Neural cell (in vitro differentiated cells): ENCODE data around the gene FCHSD2. TPM values are rescaled to one million over a fixed set of nuclear protein-coding genes. Genes with fewer than 3 reads are reported as not detected.

Experiments
- H2AFZ ChIP-seq: fragments of 200-600, 300-800 bp; sonication (generic), shearing (Covaris generic); 2 replicates; pipeline ENCODE4 v1.6.0; 2014; ENCODE audit warnings: low read depth, mild to moderate bottlenecking, antibody characterized with exemption, low read length, moderate library complexity
- H3F3A ChIP-seq: fragments of 200-600 bp; shearing (Covaris generic); 2 replicates; pipeline ENCODE4 v1.6.1; 2016; ENCODE audit warnings: mild to moderate bottlenecking, moderate library complexity, mixed read lengths, antibody characterized with exemption, low read length; ENCODE audit not compliant: insufficient read depth, poor library complexity, severe bottlenecking
- H3K27ac ChIP-seq: fragments of 200-600, 300-800 bp; sonication (generic), shearing (Covaris generic); 2 replicates; pipeline ENCODE4 v1.5.1; 2014; ENCODE audit warnings: mild to moderate bottlenecking, low read length, moderate library complexity
- H3K27me3 ChIP-seq: fragments of 300-800, 200-600 bp; sonication (generic), shearing (Covaris generic); 2 replicates; pipeline ENCODE4 v1.6.0; 2014; ENCODE audit warnings: mild to moderate bottlenecking, low read depth, low read length, moderate library complexity; ENCODE audit not compliant: insufficient read depth
- H3K36me3 ChIP-seq: fragments of 300-800, 200-600 bp; sonication (generic), shearing (Covaris generic); 2 replicates; pipeline ENCODE4 v1.5.1; 2014; ENCODE audit warnings: mild to moderate bottlenecking, antibody characterized with exemption, low read length, moderate library complexity; ENCODE audit not compliant: insufficient read depth
- H3K4me2 ChIP-seq: fragments of 300-800, 200-600 bp; sonication (generic), shearing (Covaris generic); 2 replicates; pipeline ENCODE4 v1.6.0; 2014; ENCODE audit warnings: mild to moderate bottlenecking, low read length
- H3K4me3 ChIP-seq: fragments of 300-800, 200-600 bp; sonication (generic), shearing (Covaris generic); 2 replicates; pipeline ENCODE4 v1.5.1; 2014; ENCODE audit warnings: mild to moderate bottlenecking, low read length, moderate library complexity
- H3K79me2 ChIP-seq: fragments of 200-600 bp; shearing (Covaris generic); replicated peaks from 2 replicates; pipeline ENCODE4 v1.6.0; 2014; ENCODE audit warnings: mild to moderate bottlenecking, low read length, moderate library complexity; ENCODE audit not compliant: insufficient read depth
- H3K9ac ChIP-seq: fragments of 300-800, 200-600 bp; sonication (generic), shearing (Covaris generic); 2 replicates; pipeline ENCODE4 v1.6.1; 2016; ENCODE audit warnings: mild to moderate bottlenecking, low read length, mixed read lengths
- H3K9me2 ChIP-seq: fragments of 200-600 bp; shearing (Covaris generic); 2 replicates; pipeline ENCODE4 v1.6.1; 2016; ENCODE audit warnings: mild to moderate bottlenecking, low read length, mixed read lengths; ENCODE audit not compliant: insufficient read depth
- H3K9me3 ChIP-seq: fragments of 200-600, 300-800 bp; sonication (generic), shearing (Covaris generic); 2 replicates; pipeline ENCODE4 v1.6.1; 2016; ENCODE audit warnings: mild to moderate bottlenecking, mixed run types, low read length, moderate library complexity, mixed read lengths
- H4K20me1 ChIP-seq: fragments of 200-600 bp; shearing (Covaris generic); 2 replicates; pipeline ENCODE4 v1.6.1; 2016; ENCODE audit warnings: mild to moderate bottlenecking, mixed run types; ENCODE audit not compliant: insufficient read depth
- CTCF ChIP-seq: fragments of 450-650 bp; IDR thresholded peaks from 2 replicates; pipeline ENCODE4 v1.5.1; 2014; ENCODE audit warnings: antibody characterized with exemption, mild to moderate bottlenecking, moderate library complexity; ENCODE audit not compliant: poor library complexity, severe bottlenecking
- EP300 ChIP-seq: fragments of 450-650 bp; conservative IDR thresholded peaks from 2 replicates; pipeline ENCODE4 v1.6.1; 2014; ENCODE audit warnings: antibody characterized with exemption, mild to moderate bottlenecking, moderate library complexity; ENCODE audit not compliant: poor library complexity, severe bottlenecking
- EZH2 ChIP-seq: fragments of 200-600, 300-800 bp; shearing (Covaris generic), sonication (generic); IDR thresholded peaks from 2 replicates; pipeline ENCODE4 v1.6.1; 2014; ENCODE audit warnings: antibody characterized with exemption, low read length, borderline replicate concordance, mild to moderate bottlenecking; ENCODE audit not compliant: insufficient read depth, poor library complexity, severe bottlenecking
- MXI1 ChIP-seq: fragments of 450-650 bp; conservative IDR thresholded peaks from 2 replicates; pipeline ENCODE4 v1.6.1; 2014; ENCODE audit warnings: antibody characterized with exemption, mild to moderate bottlenecking; ENCODE audit not compliant: poor library complexity, severe bottlenecking
- POLR2AphosphoS5 ChIP-seq: IDR thresholded peaks from 2 replicates; pipeline ENCODE4 v1.6.1; 2012
- RAD21 ChIP-seq: fragments of 450-650 bp; conservative IDR thresholded peaks from 2 replicates; pipeline ENCODE4 v1.6.1; 2014; ENCODE audit warnings: antibody characterized with exemption, mild to moderate bottlenecking, moderate library complexity
- REST ChIP-seq: IDR thresholded peaks from 2 replicates; pipeline ENCODE4 v1.6.1; 2012; ENCODE audit warnings: borderline replicate concordance
- SMC3 ChIP-seq: fragments of 450-650 bp; conservative IDR thresholded peaks from 2 replicates; pipeline ENCODE4 v1.6.1; 2014; ENCODE audit warnings: antibody characterized with exemption, mild to moderate bottlenecking, moderate library complexity; ENCODE audit not compliant: poor library complexity
- TAF1 ChIP-seq: IDR thresholded peaks from 2 replicates; pipeline ENCODE4 v1.6.1; 2012; ENCODE audit warnings: low read depth
- polyA plus RNA-seq: library from polyadenylated mRNA; depleted of rRNA; stranded (reverse); fragments of >200 nt; gene quantifications from 2 replicates; pipeline ENCODE4 v1.2.3, GENCODE V29; 2014

The FCHSD2 gene
- polyA plus RNA-seq, 1 donor from 2014 or later = 40.8 TPM

DNA sequence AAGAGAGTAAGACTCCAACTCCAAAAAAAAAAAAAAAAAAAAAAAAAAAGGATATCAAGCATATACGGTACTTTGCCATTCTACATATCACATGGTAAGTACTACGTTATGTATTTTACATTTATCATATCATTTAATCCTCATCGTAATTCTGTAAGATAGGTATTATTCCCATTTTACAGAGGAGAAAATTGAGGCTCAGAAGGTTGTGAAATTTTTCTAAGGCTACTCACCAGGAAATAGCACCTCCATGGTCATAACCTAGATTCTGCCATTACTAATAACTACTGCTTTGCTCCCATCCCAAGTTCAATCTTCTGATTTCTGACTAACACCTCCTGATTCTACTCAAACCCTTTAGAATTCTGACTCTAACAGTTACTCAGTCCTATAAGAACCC is 138.0 kb downstream of the FCHSD2 start:
- no peaks in the 10 kb centered on the region for H3K36me3 ChIP-seq
- H3K79me2 ChIP-seq = no peaks in the 10 kb centered on the region
- H3F3A ChIP-seq = no peaks in the 10 kb centered on the region
- no peaks in the 10 kb centered on the region for H3K9me3 ChIP-seq
- no peak overlapping the region for H2AFZ ChIP-seq
- no peak for TF ChIP-seq CTCF
- no peak for TF ChIP-seq SMC3
- no peak for TF ChIP-seq EP300
- no peak for TF ChIP-seq TAF1
- TF ChIP-seq POLR2AphosphoS5 = no peak
- no peak for TF ChIP-seq RAD21
- no peak for TF ChIP-seq EZH2
- no peak for TF ChIP-seq MXI1
- TF ChIP-seq REST = no peak
- no peaks in the 10 kb centered on the region for H4K20me1 ChIP-seq
- H3K4me2 ChIP-seq = no peak overlapping the region
- H3K4me3 ChIP-seq = no peak overlapping the region
- H3K27me3 ChIP-seq = no peaks in the 10 kb centered on the region
- no peaks in the 10 kb centered on the region for H3K9me2 ChIP-seq
- no peak overlapping the region for H3K9ac ChIP-seq
- H3K27ac ChIP-seq = no peak overlapping the region

DNA sequence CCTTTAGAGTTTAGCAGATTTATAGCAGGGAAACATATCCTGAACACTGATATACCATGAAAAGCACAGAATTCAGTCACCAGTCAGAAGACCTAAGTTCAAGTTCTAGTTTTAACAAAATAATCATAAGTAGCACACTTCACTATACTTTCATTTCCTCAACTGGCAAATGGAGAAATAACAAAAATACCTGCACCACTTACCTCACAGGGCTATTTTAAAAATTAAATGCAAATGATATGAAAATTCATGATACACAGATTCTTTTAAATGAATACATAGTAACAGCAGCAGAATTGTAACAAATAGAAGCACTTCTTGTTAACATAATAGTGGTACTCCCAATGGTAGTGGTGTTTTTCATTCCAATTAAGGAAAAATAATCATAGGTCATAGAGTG is 139.0 kb downstream of the FCHSD2 start:
- no peaks in the 10 kb centered on the region for H3F3A ChIP-seq
- no peaks in the 10 kb centered on the region for H4K20me1 ChIP-seq
- H2AFZ ChIP-seq = no peak overlapping the region
- H3K27me3 ChIP-seq = no peaks in the 10 kb centered on the region
- H3K9ac ChIP-seq = no peak overlapping the region
- TF ChIP-seq RAD21 = no peak
- TF ChIP-seq REST = no peak
- no peak for TF ChIP-seq TAF1
- TF ChIP-seq MXI1 = no peak
- TF ChIP-seq EZH2 = no peak
- TF ChIP-seq EP300 = no peak
- TF ChIP-seq SMC3 = no peak
- TF ChIP-seq POLR2AphosphoS5 = no peak
- no peak for TF ChIP-seq CTCF
- H3K9me2 ChIP-seq = no peaks in the 10 kb centered on the region
- H3K36me3 ChIP-seq = no peaks in the 10 kb centered on the region
- H3K79me2 ChIP-seq = no peaks in the 10 kb centered on the region
- no peak overlapping the region for H3K27ac ChIP-seq
- no peaks in the 10 kb centered on the region for H3K9me3 ChIP-seq
- H3K4me2 ChIP-seq = no peak overlapping the region
- H3K4me3 ChIP-seq = no peak overlapping the region
